Renal cortex interstitium (tissue), 11 donors: ENCODE data around the gene CEPT1. TPM values are rescaled to one million over a fixed set of nuclear protein-coding genes. Genes with fewer than 3 reads are reported as not detected.
A peak's percentile ranks its signal among the peaks of the same experiment; 100 is the strongest.

ENCODE experiments used
- DNase-seq, 11 donors: peaks; one replicate each; pipeline ENCODE4 v3.0.0-alpha.2; 2013; ENCODE audit warnings: low read depth in 9 of 11, low spot score in 4 of 11; ENCODE audit errors: extremely low read depth in 1 of 11
- polyA plus RNA-seq, 3 donors: library from polyadenylated mRNA; unstranded; fragments of 120-200 nt; gene quantifications; one replicate each; pipeline ENCODE4 v1.2.1, GENCODE V29; 2013; ENCODE audit not compliant: insufficient read length in 3 of 3

CEPT1 gene
- polyA plus RNA-seq, 3 donors, result 41.3 to 57.9 (median 47.2) TPM

GRCh38 chr1:111218701-111219556 lies 78.9 kb downstream of the CEPT1 start:
- DNase-seq, result no peak

GRCh38 chr1:111219557-111220286 lies 79.7 kb downstream of the CEPT1 start:
- DNase-seq, result no peak

GRCh38 chr1:111220302-111220890 lies 80.4 kb downstream of the CEPT1 start:
- no peak for DNase-seq

- DNase-seq, result no peak
Measured at GRCh38 chr1:111221276-111221632, 81.2 kb downstream of the CEPT1 start.

GRCh38 chr1:111221633-111222291 lies 81.7 kb downstream of the CEPT1 start:
- no peak for DNase-seq

- DNase-seq, result peak in 4 of 11 donors; percentile 14 to 41 (median 18)
Measured at GRCh38 chr1:111222308-111223125, 82.5 kb downstream of the CEPT1 start.

GRCh38 chr1:111223126-111223685 lies 83.2 kb downstream of the CEPT1 start:
- DNase-seq, result no peak

- no peak for DNase-seq
Measured at GRCh38 chr1:111225091-111225490, 85.1 kb downstream of the CEPT1 start.

GRCh38 chr1:111225717-111226400 lies 85.8 kb downstream of the CEPT1 start:
- DNase-seq, result no peak

GRCh38 chr1:111227434-111227833 lies 87.4 kb downstream of the CEPT1 start, which contains the start of gene CHI3L2:
CHI3L2 (plus strand) TSS chr1:111227713; CDS start chr1:111227730, 17 bp downstream.
- no peak for DNase-seq

GRCh38 chr1:111227851-111228747 lies 88.1 kb downstream of the CEPT1 start:
- DNase-seq, result no peak

GRCh38 chr1:111228748-111229126 lies 88.7 kb downstream of the CEPT1 start:
- no peak for DNase-seq

- DNase-seq, result no peak
Measured at GRCh38 chr1:111232134-111232533, 92.1 kb downstream of the CEPT1 start.

GRCh38 chr1:111234258-111234657 lies 94.2 kb downstream of the CEPT1 start:
- no peak for DNase-seq
